ENCODE results near the gene OR6K3. TPM values are rescaled to one million over a fixed set of nuclear protein-coding genes. Genes with fewer than 3 reads are reported as not detected.

OR6K3 gene
- total and polyA plus RNA-seq, 8 donors: not detected

GRCh38 chr1:158706096-158706495, 14.4 kb downstream of the OR6K3 start:
- Histone ChIP-seq H3K36me3 (no peaks in the 10 kb centered on the region), H3K4me1 (no peaks in the 10 kb centered on the region), H3K9me3 (no peaks in the 10 kb centered on the region), H3K27ac (no peak overlapping the region), H3K27me3 (no peaks in the 10 kb centered on the region), H3K4me3 (no peak overlapping the region)
- no peak for DNase-seq
- WGBS, 5 donors: 59 to 84% (median 65%) methylated on average over 2 of the region's 2 CpGs
- intact Hi-C loops (cut with DNase I; ENCODE audit: low total_unique reads): no loop called here
- TF ChIP-seq EP300 (IDR thresholded peaks at IDR 0.05) (no peak), CTCF (IDR thresholded peaks at IDR 0.05) (no peak), POLR2A (IDR thresholded peaks at IDR 0.05) (no peak), POLR2AphosphoS5 (IDR thresholded peaks at IDR 0.05) (no peak)

- Histone ChIP-seq H3K36me3 (no peaks in the 10 kb centered on the region), H3K27ac (no peak within 1 kb of the TSS), H3K9me3 (no peaks in the 10 kb centered on the region), H3K4me3 (no peak within 1 kb of the TSS), H3K27me3 (no peaks in the 10 kb centered on the region), H3K4me1 (no peaks in the 10 kb centered on the region)
- 79 to 88% (median 85%) methylated on average over 4 of the region's 4 CpGs for WGBS, 5 donors
- intact Hi-C loops (cut with DNase I; ENCODE audit: low total_unique reads): no loop called here
- no peak for DNase-seq
- TF ChIP-seq EP300 (IDR thresholded peaks at IDR 0.05) (no peak), POLR2AphosphoS5 (IDR thresholded peaks at IDR 0.05) (no peak), POLR2A (IDR thresholded peaks at IDR 0.05) (no peak), CTCF (IDR thresholded peaks at IDR 0.05) (no peak)
Measured at GRCh38 chr1:158700552-158700951, 20.0 kb downstream of the OR6K3 start, which contains the start of gene OR6K2. Gene OR6K2, minus strand, starts transcription at chr1:158700652. Its CDS starts 0 bp downstream, at chr1:158700652.

- DNase-seq: no peak
- WGBS, 5 donors: 69 to 82% (median 76%) methylated on average over 2 of the region's 2 CpGs
- Histone ChIP-seq H3K27ac (no peak overlapping the region), H3K9me3 (no peaks in the 10 kb centered on the region), H3K4me3 (no peak overlapping the region), H3K27me3 (no peaks in the 10 kb centered on the region), H3K36me3 (no peaks in the 10 kb centered on the region), H3K4me1 (no peaks in the 10 kb centered on the region)
- intact Hi-C loops (cut with DNase I; ENCODE audit: low total_unique reads): no loop called here
- TF ChIP-seq CTCF (IDR thresholded peaks at IDR 0.05) (no peak), POLR2AphosphoS5 (IDR thresholded peaks at IDR 0.05) (no peak), POLR2A (IDR thresholded peaks at IDR 0.05) (no peak), EP300 (IDR thresholded peaks at IDR 0.05) (no peak)
Measured at GRCh38 chr1:158694596-158694995, 25.9 kb downstream of the OR6K3 start.

GRCh38 chr1:158692356-158692755, 28.2 kb downstream of the OR6K3 start:
- Histone ChIP-seq H3K4me1 (no peaks in the 10 kb centered on the region), H3K9me3 (no peaks in the 10 kb centered on the region), H3K27me3 (no peaks in the 10 kb centered on the region), H3K4me3 (no peak overlapping the region), H3K27ac (no peak overlapping the region), H3K36me3 (no peaks in the 10 kb centered on the region)
- no peak for TF ChIP-seq POLR2A (IDR thresholded peaks at IDR 0.05)
- TF ChIP-seq EP300 (IDR thresholded peaks at IDR 0.05): no peak
- TF ChIP-seq CTCF (IDR thresholded peaks at IDR 0.05): no peak
- no peak for TF ChIP-seq POLR2AphosphoS5 (IDR thresholded peaks at IDR 0.05)
- DNase-seq: no peak
- intact Hi-C loops (cut with DNase I; ENCODE audit: low total_unique reads): no loop called here

Data from stomach (tissue), 9 donors.